AG04450 (cell line): ENCODE data around the gene SMARCAD1. TPM values are rescaled to one million over a fixed set of nuclear protein-coding genes. Genes with fewer than 3 reads are reported as not detected.

Experiments
- CTCF ChIA-PET: fragments of 300-600, 350-600 bp; formaldehyde crosslinking; extraction: SDS; loops from one replicate; lab custom pipeline; 2022; ENCODE audit warnings: antibody characterized with exemption, inconsistent platforms; lab: Charles Lee
- POLR2A ChIA-PET: fragments of 350-600 bp; formaldehyde crosslinking; extraction: SDS; loops from one replicate; lab custom pipeline; 2021; ENCODE audit warnings: antibody characterized with exemption, inconsistent platforms; lab: Yijun Ruan, JAX
- DNase-seq: peaks from one replicate; pipeline ENCODE4 v3.0.0-alpha.2; 2011; ENCODE audit warnings: low read depth, low spot score
- H3K27ac ChIP-seq: one replicate; pipeline ENCODE4 v1.5.1; 2012; ENCODE audit warnings: low read depth, low read length, control low read depth
- H3K27me3 ChIP-seq: one replicate; pipeline ENCODE4 v1.6.0; 2012; ENCODE audit warnings: low read length; ENCODE audit not compliant: control insufficient read depth, insufficient read depth
- H3K4me3 ChIP-seq: 2 replicates; pipeline ENCODE4 v1.5.1; 2011; ENCODE audit warnings: mild to moderate bottlenecking, low read depth, low read length, control low read depth
- H3K9me3 ChIP-seq: 2 replicates; pipeline ENCODE4 v1.5.1; 2012; ENCODE audit warnings: low read length; ENCODE audit not compliant: control insufficient read depth, insufficient read depth
- CTCF ChIP-seq: IDR thresholded peaks from 2 replicates; pipeline ENCODE4 v1.5.1; 2011; ENCODE audit warnings: low read depth, low read length, control low read depth, inconsistent platforms
- polyA plus RNA-seq: library from polyadenylated mRNA; depleted of rRNA; stranded (reverse); fragments of >200 nt; gene quantifications from 2 replicates; pipeline ENCODE4 v1.2.3, GENCODE V29; 2011

The SMARCAD1 gene
- polyA plus RNA-seq, 1 experiment = 39.6 TPM

DNA sequence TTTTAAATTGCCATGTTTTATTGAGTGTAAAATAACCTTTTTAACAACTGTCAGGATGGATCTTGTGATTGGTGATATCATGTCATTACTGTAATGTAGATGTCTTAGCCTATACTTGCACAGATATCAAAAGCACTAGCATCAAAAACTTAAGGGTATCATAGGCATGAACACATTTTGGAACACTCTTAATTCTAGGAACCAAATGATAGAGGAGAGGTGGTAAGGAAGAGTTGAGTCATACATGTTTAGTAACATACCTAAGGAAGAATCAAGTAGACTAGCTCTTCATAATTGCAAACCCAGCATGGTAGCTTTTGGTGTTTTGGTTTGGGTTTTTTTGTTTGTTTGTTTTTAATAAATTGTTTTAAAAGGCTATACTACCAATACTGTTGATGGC lies 43.4 kb downstream of the SMARCAD1 start:
- no peaks in the 10 kb centered on the region for H3K27me3 ChIP-seq
- DNase-seq = no peak
- no peak overlapping the region for H3K4me3 ChIP-seq
- POLR2A ChIA-PET = no interaction called here
- CTCF ChIA-PET = no interaction called here
- no peak overlapping the region for H3K27ac ChIP-seq
- H3K9me3 ChIP-seq = no peaks in the 10 kb centered on the region
- TF ChIP-seq CTCF = no peak

- H3K9me3 ChIP-seq = no peaks in the 10 kb centered on the region
- no peak overlapping the region for H3K27ac ChIP-seq
- H3K27me3 ChIP-seq = no peaks in the 10 kb centered on the region
- no peak for TF ChIP-seq CTCF
- ChIA-PET CTCF (no interaction called here), POLR2A (no interaction called here)
- DNase-seq = no peak
- no peak overlapping the region for H3K4me3 ChIP-seq
Observed at GRCh38 chr4:94253036-94253435, 45.4 kb downstream of the SMARCAD1 start.

DNA sequence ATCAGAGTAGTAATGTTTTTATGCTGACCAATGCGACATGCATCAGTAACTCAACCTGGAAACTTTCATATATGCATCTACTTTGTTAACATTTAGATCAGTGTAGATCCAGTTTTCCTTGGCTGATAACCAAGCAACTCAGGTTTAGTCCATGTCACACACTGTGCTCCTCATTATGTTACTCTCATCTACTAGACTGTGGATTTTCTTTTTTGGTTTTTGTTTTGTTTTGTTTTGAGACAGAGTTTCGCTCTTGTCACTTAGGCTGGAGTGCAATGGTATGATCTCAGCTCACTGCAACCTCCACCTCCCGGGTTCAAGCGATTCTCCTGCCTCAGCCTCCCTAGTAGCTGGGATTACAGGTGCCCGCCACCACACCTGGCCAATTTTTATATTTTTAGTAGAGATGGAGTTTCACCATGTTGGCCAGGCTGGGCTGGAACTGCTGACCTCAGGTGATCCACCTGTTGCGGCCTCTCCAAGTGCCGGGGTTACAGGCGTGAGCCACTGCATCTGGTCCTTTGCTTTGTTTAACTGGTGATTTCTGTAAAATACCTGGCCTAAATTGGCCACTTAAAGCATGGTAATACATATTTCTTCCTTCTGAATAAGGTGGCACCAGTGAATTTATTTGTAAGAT lies 48.6 kb downstream of the SMARCAD1 start:
- no peak for TF ChIP-seq CTCF
- no peak overlapping the region for H3K27ac ChIP-seq
- CTCF ChIA-PET = interaction anchor here (1.3 kb wide), 1 partner anchor 465 kb away, joined by 4 read pairs; no protein-coding TSS in a partner anchor
- POLR2A ChIA-PET = no interaction called here
- H3K4me3 ChIP-seq = no peak overlapping the region
- no peak for DNase-seq
- no peaks in the 10 kb centered on the region for H3K9me3 ChIP-seq
- no peaks in the 10 kb centered on the region for H3K27me3 ChIP-seq

GRCh38 chr4:94256828-94257227 lies 49.2 kb downstream of the SMARCAD1 start:
- H3K27me3 ChIP-seq = no peaks in the 10 kb centered on the region
- ChIA-PET CTCF (interaction anchor here (0.6 to 1.3 kb wide), 2 partner anchors 465 to 479 kb away, joined by 4 read pairs; no protein-coding TSS in a partner anchor), POLR2A (no interaction called here)
- H3K4me3 ChIP-seq = no peak overlapping the region
- H3K9me3 ChIP-seq = no peaks in the 10 kb centered on the region
- H3K27ac ChIP-seq = no peak overlapping the region
- peak; percentile 33 for TF ChIP-seq CTCF
- no peak for DNase-seq

DNA sequence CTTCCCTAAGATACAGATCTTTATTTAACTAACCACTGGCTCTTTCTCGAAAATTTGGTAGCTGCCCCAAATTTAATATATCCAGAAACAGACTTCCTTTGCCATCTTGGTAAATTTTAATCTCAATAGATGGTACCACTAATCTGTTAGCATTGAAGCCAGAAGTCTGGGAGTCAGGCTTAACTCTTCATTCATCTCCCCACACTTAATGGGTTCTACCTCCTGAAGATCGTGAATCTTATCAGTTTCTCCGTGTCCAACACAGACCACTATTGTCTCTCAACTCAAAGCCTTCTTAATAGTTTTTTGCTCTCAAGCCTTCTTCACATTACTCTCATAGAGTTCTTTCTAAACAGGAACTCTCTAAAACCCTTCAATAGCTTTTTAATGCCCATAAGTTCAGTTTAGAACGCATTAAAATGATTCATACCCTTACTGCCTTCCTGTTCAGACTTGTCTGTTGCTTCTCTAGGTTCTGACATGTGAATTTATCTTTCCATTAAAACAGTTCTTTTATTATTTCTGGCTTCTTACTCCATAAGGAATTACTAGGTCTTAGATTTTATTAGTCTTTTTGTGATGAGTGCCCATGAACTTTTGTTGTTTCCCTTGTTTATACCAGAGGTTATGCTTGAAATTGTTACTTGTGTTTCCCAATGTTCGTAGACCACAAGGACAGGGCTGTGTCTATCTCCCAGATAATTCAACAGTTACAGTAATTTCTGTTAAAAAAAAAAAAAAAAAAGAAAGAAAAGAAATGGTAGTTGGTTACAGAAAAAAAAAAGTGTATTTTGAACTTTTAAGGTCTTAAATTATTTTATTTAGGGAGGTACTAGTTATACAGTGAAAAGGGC lies 54.7 kb downstream of the SMARCAD1 start:
- DNase-seq = no peak
- Histone ChIP-seq H3K4me3 (no peak overlapping the region), H3K27me3 (no peaks in the 10 kb centered on the region), H3K9me3 (no peaks in the 10 kb centered on the region), H3K27ac (no peak overlapping the region)
- CTCF ChIA-PET = no interaction called here
- POLR2A ChIA-PET = no interaction called here
- no peak for TF ChIP-seq CTCF
